GM21717 (cell line): ENCODE data around the gene FUCA1.
A peak's percentile ranks its signal among the peaks of the same experiment; 100 is the strongest.
"Not testable (repeated sequence)": the region's sequence is repeated elsewhere in the genome, so short reads cannot be mapped to it uniquely, and the experiment has no call there.

ENCODE experiments used
- ATAC-seq: cut with Tn5 transposase; IDR thresholded peaks from one replicate; pipeline ENCODE4 v1.9.1; 2021; ENCODE audit warnings: mild to moderate bottlenecking, moderate library complexity; ENCODE audit not compliant: unreplicated experiment

Gene FUCA1

DNA sequence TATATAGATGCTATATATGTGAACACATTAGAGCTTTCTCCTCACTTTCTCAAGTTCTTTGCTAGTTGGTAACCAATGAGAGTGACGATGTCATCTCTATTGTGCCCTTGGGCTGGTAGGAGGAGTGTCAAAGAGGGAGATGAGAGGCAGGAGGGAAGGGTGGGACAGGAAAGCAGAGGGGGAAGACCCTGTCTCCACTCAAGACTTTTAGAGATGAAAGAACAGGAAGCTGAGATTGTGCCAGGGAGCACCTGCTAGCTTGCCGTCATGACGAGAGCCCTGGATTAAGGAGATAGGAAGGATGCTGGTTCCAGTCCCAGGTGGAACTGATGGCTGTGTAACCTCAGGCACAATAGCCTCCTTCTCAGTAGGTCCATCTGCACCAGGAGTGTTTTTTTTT is 28.4 kb upstream of the FUCA1 start:
- ATAC-seq = no peak

DNA sequence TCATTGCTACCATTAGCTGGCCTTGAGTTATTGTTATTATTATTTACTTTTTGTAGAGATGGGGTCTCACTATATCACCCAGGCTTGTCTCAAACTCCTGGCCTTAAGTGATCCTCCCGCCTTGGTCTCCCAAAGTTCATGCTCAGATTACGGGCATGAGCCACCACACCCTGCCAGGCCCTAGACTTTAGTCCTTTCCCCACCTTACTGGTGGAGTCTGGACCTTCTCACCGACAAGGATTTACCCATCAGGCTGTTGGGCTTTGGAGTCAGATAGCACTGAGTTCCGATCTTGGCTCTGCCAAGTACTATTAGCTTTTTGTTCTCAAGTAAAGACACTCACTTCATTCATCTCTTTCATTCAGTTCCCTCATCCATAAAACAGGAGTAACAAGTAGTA is 27.9 kb upstream of the FUCA1 start:
- ATAC-seq = no peak

DNA sequence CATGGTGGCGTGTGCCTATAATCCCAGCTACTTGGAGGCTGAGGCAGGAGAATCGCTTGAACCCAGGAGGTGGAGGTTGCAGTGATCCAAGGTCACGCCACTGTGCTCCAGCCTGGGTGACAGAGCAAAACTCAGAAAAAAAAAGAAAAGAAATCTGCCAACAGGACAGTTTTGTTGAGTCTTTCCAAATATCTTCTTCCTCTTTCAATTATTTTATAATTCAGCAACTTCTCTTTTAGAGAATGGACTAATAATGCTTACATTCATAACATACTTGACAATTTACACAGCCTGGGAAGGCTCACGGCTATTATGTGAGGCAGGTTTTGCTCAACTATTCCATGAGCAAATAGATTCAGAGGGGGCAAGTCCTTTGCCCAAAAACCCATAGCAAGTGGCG is 27.0 kb upstream of the FUCA1 start:
- ATAC-seq = no peak

DNA sequence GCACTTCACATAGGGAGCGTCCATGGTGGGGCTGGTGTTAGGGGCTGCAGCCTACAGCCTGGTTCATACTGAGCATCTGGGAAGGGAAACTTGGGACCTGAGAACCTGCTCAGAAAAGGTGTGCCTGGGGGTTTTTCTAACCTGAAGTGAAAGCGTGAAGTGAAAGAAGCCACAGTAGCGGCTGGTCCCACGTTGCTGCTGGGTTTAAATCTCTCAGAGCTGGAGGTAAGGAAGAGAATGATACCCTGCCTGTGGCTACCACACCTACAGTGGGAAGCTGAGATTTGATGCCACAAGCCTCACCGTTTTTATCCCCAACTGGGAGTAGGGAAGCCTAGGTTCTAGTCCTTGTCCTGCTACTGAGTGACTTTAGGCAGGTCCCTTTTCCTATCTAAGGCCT is 21.0 kb upstream of the FUCA1 start:
- peak; percentile 38 for ATAC-seq

DNA sequence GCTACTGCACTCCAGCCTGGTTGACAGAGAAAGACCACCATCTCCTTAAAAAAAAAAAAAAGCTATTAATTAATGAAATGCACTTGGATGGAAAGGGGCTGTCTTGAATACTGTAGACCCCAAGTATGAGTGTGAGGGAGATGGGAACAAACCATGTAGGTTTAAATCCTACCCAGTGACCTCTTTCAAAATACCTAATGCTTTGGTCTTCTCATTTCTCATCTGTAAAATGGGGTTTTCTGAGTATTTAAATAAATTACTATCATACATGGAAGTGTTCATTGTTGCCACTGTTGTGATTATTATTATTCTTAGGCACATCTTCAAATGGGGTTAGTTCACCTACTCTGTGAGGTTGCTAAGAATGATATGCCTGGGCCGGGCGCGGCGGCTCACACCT is 17.1 kb upstream of the FUCA1 start:
- ATAC-seq = no peak

DNA sequence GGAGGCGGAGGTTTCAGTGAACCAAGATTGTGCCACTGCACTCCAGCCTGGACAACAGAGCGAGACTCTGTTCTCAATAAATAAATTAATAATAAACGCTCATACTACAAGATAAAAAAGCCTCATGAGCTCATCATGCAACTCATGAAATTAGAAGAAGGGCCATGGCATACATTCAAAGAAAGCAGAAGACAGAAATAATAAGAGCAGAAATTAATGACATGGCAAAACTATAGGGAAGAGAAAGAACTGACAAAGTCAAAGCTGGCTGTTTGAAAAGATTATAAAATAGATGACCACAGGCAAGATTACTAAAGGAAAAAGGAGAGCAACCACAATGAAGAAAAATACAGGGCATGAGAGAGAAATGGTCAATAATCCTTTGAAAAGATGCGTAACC is 14.7 kb upstream of the FUCA1 start:
- ATAC-seq = no peak

DNA sequence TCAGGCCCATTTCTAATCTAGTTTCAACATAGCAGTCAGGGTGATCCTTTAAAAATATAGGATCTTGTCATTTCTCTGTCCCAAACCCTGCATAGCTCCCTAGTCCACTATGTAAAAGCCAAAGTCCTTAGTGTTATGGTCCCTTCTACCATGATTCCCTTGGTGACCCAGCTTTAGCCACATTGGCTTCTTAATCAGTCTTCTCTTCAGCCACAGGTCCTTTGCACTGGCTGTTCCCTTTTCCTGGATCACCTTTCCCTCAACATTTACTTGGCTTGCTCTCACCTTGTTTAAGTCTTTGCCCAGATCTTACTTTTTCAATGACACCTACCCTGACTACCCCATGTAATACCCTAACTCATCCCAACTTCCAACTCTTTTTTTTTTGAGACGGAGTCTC is 11.7 kb upstream of the FUCA1 start:
- no peak for ATAC-seq

DNA sequence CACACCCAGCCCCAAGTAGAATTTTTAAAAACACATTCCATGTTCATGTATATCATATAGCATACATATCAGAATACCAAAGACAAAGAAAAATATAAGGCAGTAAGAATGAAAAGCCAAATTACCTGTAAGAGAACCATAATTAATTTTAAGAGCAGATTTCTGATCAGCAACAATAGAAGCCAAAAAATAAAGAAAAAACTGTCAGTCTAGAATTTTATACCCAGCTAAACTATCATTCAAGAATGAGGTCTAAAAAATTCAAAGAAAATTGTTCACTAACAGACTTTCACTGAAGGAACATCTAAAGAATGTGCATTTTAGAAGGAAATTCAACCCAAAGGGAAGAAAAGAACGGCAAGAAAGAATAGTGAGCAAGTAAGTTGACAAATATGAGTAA is 10.6 kb upstream of the FUCA1 start:
- ATAC-seq = no peak

DNA sequence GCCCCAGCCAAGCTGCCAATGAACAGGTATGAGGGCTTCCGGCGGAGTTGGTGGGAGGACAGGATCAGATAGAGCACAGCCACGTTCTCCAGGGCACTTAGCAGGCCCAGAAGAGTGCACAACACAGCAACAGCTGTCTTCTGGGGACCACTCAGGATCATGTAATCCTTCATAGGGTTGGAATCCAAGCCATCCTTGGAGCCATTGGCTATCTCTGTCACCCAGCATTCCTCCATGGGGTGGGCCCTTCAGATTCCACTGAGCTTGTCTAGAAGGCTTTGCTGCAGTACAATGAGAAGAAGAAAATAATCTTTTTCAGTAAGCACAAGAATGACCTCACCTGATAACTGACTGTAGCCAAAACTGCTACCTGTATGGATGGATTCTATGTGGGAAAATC is 7.3 kb upstream of the FUCA1 start:
- ATAC-seq = no peak

DNA sequence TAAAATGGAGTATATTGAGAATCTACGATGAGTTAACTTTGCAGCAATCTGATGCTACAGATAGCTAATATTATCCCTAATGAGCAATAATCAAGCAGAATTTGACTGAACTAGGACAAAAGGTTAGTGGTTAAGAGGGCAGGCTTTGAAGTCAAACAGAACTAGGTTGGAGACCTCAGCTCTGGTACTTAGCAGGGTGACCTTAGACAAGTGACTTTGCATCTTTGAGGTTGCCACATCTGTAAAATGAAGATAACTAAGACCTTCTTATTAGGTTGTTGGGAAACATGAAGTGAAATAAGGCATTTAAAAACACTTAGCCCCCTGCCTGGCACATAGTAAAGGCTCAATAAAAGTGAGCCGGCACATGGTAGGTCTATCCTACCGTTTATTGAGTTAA is 4.3 kb upstream of the FUCA1 start:
- ATAC-seq = no peak

DNA sequence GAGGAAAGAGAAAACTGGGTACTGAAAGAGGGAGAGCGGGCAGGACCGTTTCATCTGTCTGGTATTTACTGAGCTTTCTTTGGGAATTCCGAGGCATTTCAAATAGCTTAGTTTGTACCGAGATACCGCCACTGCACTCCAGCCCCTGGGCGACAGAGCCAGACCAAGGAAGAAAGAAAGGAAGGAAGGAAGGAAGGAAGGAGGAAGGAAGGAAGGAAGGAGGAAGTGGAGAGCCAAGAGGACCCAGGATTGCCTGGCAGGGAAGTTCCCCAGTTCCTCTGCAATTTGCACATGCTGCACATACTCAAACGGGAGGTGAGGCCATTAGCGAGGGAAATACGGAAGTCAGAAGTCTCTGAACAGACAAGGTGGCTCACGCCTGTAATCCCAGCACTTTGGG is 961 bp upstream of the FUCA1 start:
- ATAC-seq = no peak

DNA sequence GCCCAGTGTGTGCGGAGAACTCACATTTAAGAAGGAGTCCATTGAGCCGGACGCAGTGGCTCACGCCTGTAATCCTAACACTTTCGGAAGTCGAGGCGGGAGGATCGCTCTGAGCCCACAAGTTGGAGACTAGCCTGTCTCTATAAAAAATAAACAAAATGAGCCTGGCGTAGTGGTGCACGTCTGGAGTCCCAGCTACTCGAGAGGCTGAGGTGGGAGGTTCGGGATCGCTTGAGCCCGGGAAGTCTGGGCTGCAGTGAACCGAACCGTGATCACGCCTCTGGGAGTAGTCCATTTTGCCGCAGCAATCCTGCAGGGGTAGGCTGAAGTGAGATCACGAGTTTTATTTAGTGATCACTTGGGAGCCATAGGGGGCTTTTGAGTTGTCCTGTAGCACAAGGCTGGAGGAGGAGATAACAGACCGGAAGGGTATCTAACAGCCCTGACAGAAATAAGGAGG is 497 bp upstream of the FUCA1 start:
- ATAC-seq = peak; percentile 16

DNA sequence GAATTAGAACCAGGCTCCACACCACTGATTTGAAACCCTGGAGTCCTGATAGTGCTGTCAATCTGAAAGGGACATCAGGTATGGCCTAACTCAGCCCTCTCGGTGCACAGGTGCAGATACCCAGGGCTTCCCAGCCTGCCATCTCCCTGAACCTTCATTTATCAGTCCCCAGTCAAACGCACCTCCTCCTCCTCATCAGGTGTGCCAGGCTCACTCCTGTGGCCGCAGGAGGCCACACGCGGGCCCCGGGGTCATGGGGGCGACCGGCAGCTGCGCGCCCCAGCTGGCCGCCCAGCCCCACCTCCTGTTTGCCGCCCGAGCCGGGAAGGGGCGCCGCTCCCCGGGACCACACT is 572 bp downstream of the FUCA1 start:
- ATAC-seq = peak; percentile 25

DNA sequence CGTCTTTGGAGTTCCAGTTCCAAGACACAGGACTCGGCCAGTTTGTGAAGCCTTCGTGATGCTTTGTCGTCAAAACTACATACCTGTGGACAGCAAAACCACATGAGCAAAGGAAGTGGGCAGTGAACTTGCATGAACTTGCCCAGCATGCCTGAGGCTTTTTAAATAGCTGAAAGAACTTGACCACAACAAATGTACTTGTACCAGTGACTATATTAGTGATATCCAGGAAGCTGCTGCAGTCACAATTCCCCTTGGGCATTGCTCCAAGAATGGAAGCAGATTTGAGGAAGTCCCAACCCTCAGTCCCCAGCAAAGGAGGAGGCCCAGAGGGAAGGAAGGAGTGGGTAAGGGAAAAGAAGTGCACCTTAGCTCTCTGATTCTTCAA is 2.6 kb downstream of the FUCA1 start:
- no peak for ATAC-seq

DNA sequence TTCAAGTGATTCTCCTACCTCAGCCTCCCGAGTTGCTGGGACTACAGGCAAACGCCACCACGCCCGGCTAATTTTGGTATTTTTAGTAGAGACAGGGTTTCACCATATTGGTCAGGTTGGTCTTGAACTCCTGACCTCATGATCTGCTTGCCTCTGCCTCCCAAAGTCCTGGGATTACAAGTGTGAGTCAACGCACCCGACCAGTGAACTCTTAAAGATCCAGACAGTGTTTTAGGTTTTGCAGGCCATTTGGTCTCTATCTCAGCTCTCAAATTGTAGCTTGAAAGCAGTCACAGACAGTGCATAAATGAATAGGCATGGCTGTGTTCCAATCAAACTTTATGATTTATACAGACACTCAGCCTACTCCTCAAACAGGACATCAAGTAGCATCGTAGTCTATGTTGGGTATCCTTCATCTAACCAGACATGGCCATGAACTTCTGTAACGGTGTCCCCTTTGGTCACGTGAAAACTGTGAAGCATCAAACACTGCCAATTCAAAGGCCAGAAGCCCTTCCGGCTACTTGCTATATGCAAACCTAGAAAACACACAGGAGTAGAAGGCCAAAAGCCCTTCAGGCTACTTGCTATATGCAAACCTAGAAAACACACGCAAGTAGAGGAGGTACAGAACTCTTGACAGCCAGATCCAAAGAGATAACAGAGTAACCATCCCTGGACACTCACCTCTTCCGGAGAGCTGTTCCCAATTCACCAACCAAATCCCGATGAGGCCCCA is 3.1 kb downstream of the FUCA1 start:
- no peak for ATAC-seq

DNA sequence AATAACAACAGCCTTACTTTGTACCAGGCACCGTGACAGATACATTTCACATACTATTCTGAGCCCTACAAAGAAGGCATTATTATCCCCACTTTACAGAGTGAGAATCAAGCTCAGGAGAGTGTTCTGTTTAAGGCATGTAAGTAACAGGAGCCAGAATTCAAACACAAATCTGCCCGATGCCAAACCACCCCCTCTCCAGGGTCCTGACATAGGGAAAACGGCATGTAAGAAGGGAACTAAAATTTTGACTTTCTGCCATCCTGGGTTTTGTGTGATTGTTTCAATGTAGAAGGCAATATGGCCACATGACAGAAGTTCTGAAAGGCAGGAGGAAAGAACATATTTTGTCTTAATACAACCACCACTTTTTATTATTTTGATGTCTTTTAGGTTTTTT is 5.5 kb downstream of the FUCA1 start:
- ATAC-seq = no peak

DNA sequence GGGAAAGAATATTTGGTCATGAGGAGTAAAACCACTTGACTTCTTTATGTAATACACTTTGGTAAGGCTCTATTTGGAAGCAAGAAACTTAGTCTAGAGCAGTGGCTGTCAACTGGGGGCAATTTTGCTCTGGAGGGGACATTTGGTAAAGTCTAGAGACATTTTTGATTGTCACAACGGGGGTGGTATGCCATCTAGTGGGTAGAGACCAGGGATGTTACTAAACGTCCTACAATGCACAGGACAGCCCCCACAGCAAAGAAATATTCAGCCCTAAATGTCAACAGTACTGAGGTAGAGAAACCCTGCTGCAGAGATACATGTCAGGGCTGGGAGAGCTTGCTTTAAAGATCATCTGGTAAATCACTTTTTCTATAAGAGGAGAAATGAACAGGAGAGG is 13.5 kb downstream of the FUCA1 start:
- no peak for ATAC-seq

DNA sequence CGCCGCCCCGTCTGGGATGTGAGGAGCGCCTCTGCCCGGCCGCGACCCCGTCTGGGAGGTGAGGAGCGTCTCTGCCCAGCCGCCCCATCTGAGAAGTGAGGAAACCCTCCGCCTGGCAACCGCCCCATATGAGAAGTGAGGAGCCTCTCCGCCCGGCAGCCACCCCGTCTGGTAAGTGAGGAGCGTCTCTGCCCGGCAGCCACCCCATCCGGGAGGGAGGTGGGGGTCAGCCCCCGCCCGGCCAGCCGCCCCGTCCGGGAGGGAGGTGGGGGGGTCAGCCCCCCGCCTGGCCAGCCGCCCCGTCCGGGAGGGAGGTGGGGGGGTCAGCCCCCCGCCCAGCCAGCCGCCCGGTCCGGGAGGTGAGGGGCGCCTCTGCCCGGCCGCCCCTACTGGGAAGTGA is 15.0 kb downstream of the FUCA1 start:
- not testable (repeated sequence) for ATAC-seq

DNA sequence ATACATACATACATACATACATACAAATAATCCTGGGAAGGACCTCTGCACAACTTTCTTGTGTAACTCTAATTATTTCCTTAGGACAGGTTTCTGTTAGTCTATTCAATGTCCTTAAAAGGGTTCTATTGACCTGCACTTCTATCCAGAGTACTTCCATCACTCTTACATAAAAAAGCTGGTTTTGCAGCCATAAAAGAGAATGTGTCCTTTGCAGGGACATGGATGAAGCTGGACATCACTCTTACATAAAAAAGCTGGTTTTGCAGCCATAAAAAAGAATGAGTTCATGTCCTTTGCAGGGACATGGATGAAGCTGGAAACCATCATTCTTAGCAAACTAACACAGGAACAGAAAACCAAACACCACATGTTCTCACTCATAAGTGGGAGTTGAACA is 16.7 kb downstream of the FUCA1 start:
- ATAC-seq = not testable (repeated sequence)

DNA sequence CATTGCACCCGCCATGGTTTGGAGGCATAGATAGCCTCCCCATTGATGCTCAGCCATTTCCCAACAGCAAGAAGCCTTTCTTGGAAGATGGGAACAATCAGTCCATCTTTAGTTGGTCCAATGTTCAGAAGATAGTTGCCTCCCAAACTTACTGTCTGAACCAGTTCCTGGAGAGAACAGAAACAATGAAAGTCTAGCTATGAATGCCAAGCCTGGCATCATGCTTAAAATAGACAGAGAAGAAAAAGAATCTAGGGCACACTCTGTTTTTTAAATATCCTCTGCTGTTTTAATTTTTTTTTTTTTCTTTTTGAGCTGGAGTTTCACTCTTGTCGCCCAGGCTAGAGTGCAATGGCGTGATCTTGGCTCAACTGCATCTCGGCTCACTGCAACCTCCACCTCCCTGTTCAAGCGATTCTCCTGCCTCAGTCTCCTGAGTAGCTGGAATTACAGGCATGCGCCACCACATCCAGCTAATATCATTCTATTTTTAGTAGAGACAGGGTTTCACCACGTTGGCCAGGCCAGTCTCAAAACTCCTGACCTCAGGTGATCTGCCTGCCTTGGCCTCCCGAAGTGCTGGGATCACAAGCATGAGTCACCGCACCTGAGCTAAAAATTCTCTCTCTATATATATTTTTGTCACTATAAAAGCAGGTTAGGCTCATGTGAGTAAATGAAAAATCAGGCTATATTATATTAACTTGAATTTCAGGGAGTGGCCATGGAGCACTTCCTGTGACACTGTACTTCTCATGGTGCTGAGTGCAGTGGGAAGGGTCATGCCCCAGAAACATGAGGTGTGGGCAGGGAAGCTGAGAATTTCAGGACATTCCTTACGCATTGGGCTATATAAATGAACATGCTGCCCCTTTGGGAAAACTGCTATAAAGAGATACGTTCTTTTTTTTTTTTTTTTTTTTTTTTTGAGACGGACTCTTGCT is 19.1 kb downstream of the FUCA1 start:
- ATAC-seq = no peak

DNA sequence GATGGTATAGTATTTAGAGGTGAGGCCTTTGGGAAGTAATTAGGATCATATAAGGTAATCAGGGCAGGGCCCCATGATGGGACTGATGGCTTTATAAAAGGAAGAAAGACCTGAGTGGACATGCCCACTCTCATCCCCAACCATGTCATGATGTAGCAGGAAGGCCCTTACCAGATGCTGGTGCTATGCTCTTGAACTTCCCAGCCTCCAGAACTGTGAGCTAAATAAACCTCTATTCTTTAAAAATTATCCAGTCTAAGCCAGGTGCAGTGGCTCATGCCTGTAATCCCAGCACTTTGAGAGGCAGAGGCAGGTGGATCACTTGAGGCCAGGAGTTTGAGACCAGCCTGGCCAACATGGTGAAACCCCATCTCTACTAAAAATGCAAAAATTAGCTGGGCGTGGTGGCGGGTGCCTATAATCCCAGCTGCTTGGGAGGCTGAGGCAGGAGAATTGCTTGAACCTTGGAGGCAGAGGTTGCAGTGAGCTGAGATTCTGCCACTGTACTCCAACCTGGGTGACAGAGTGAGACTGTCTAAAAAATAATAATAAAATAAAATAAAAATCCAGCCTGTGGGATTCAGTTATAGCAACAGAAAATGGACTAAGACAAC is 20.5 kb downstream of the FUCA1 start:
- not testable (repeated sequence) for ATAC-seq

DNA sequence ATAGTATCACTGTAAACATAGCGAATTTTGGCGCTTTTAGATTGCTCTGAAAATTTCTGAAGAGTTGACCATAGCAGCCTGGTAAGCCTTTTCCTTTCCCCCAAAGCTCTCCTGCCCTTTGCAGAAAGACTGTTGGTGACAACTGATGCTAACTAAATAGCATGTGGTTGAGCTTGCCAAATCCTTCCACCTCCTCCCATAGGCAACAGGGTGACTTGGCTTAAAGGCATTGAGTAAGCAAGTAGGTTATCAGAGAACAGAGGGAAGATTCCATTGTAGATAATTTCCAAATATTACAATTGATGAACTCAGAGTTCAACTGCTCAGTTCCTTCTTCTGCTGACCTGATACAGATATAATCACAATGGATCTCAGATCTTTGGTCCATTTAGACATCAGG is 22.9 kb downstream of the FUCA1 start:
- ATAC-seq = no peak
